ENCODE results near the gene CCDC137. TPM values are rescaled to one million over a fixed set of nuclear protein-coding genes. Genes with fewer than 3 reads are reported as not detected.

Gene CCDC137
- total RNA-seq, 1 donor from 2014 or later: 25.6 TPM

- no peak overlapping the region for H3K4me3 ChIP-seq (ENCODE audit: low read depth, low read length)
- H3K36me3 ChIP-seq (ENCODE audit: control insufficient read depth, insufficient read depth, low read length): peaks cover 9% of the 10 kb centered on the region
- TF ChIP-seq CTCF (IDR thresholded peaks at IDR 0.05; ENCODE audit: insufficient read depth, low read length, poor library complexity, severe bottlenecking): no peak
- no peaks in the 10 kb centered on the region for H3K27me3 ChIP-seq (ENCODE audit: control insufficient read depth, insufficient read depth, low read length)
- no peak for DNase-seq (ENCODE audit: low read depth)
Measured at GRCh38 chr17:81690549-81690948, 24.0 kb downstream of the CCDC137 start.

GRCh38 chr17:81691196-81691595 is 24.7 kb downstream of the CCDC137 start:
- no peak for TF ChIP-seq CTCF (IDR thresholded peaks at IDR 0.05; ENCODE audit: insufficient read depth, low read length, poor library complexity, severe bottlenecking)
- Histone ChIP-seq H3K4me3 (ENCODE audit: low read depth, low read length) (no peak overlapping the region), H3K36me3 (ENCODE audit: control insufficient read depth, insufficient read depth, low read length) (peaks cover 8% of the 10 kb centered on the region), H3K27me3 (ENCODE audit: control insufficient read depth, insufficient read depth, low read length) (no peaks in the 10 kb centered on the region)
- DNase-seq (ENCODE audit: low read depth): no peak

- H3K36me3 ChIP-seq (ENCODE audit: control insufficient read depth, insufficient read depth, low read length): peaks cover 8% of the 10 kb centered on the region
- TF ChIP-seq CTCF (IDR thresholded peaks at IDR 0.05; ENCODE audit: insufficient read depth, low read length, poor library complexity, severe bottlenecking): no peak
- no peak for DNase-seq (ENCODE audit: low read depth)
Measured at GRCh38 chr17:81691608-81692007, 25.1 kb downstream of the CCDC137 start.

DNA sequence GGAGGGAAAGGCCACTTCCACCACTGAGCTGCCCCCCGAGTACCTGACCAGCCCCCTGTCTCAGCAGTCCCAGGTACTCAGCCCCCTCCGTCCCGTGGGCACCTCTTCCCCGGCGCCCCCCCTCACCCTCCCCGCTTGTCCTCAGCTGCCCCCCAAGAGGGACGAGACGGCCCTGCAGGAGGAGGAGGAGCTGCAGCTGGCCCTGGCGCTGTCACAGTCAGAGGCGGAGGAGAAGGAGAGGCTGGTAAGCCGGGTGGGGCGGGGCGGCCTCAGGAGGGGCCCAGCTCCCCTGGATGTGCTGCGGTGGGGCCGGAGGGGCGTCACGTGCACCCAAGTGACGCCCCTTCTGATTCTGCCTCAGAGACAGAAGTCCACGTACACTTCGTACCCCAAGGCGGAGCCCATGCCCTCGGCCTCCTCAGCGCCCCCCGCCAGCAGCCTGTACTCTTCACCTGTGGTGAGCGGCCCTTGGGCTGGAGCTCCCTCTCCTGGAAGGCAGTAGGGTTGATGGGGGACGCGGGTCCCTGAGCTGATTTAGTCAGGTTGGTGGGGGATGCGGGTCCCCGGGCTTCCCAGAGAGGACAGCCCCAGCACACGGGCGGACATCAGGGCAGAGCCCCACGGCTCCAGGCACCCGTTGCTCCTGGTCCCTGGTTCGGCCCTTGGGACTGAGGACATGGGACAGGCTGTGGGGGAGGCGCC is 27.1 kb downstream of the CCDC137 start:
- no peak overlapping the region for H3K4me3 ChIP-seq (ENCODE audit: low read depth, low read length)
- TF ChIP-seq CTCF (IDR thresholded peaks at IDR 0.05; ENCODE audit: insufficient read depth, low read length, poor library complexity, severe bottlenecking): no peak
- H3K27me3 ChIP-seq (ENCODE audit: control insufficient read depth, insufficient read depth, low read length): no peaks in the 10 kb centered on the region
- peaks cover 8% of the 10 kb centered on the region for H3K36me3 ChIP-seq (ENCODE audit: control insufficient read depth, insufficient read depth, low read length)
- no peak for DNase-seq (ENCODE audit: low read depth)

More at GRCh38 chr17:81691608-81692007, 25.1 kb downstream of the CCDC137 start:
- Histone ChIP-seq H3K27me3 (ENCODE audit: control insufficient read depth, insufficient read depth, low read length) (no peaks in the 10 kb centered on the region), H3K4me3 (ENCODE audit: low read depth, low read length) (no peak overlapping the region)

DNA sequence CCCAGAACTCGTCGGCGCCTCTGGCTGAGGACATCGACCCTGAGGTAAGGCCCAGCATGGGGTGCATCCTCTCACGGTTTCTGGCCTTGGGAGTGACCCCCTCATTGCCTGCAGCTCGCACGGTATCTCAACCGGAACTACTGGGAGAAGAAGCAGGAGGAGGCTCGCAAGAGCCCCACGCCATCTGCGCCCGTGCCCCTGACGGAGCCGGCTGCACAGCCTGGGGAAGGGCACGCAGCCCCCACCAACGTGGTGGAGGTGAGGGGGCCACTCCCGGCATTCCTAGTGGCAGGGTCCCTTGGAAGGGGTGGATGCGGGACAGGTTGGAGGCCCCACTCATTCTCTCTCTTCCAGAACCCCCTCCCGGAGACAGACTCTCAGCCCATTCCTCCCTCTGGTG is 28.3 kb downstream of the CCDC137 start:
- Histone ChIP-seq H3K4me3 (ENCODE audit: low read depth, low read length) (no peak overlapping the region), H3K27me3 (ENCODE audit: control insufficient read depth, insufficient read depth, low read length) (no peaks in the 10 kb centered on the region), H3K36me3 (ENCODE audit: control insufficient read depth, insufficient read depth, low read length) (peaks cover 8% of the 10 kb centered on the region)
- DNase-seq (ENCODE audit: low read depth): no peak
- no peak for TF ChIP-seq CTCF (IDR thresholded peaks at IDR 0.05; ENCODE audit: insufficient read depth, low read length, poor library complexity, severe bottlenecking)

GRCh38 chr17:81695211-81695610 is 28.7 kb downstream of the CCDC137 start:
- no peak for TF ChIP-seq CTCF (IDR thresholded peaks at IDR 0.05; ENCODE audit: insufficient read depth, low read length, poor library complexity, severe bottlenecking)
- no peak overlapping the region for H3K4me3 ChIP-seq (ENCODE audit: low read depth, low read length)
- DNase-seq (ENCODE audit: low read depth): no peak
- peaks cover 8% of the 10 kb centered on the region for H3K36me3 ChIP-seq (ENCODE audit: control insufficient read depth, insufficient read depth, low read length)
- no peaks in the 10 kb centered on the region for H3K27me3 ChIP-seq (ENCODE audit: control insufficient read depth, insufficient read depth, low read length)

All from kidney epithelial cell (primary cell).